Measurements from ENCODE around the gene OPN1SW. TPM values are rescaled to one million over a fixed set of nuclear protein-coding genes. Genes with fewer than 3 reads are reported as not detected.

The OPN1SW gene
- total RNA-seq, 4 donors from 2014 or later: not detected

- TF ChIP-seq, protein P1, sequence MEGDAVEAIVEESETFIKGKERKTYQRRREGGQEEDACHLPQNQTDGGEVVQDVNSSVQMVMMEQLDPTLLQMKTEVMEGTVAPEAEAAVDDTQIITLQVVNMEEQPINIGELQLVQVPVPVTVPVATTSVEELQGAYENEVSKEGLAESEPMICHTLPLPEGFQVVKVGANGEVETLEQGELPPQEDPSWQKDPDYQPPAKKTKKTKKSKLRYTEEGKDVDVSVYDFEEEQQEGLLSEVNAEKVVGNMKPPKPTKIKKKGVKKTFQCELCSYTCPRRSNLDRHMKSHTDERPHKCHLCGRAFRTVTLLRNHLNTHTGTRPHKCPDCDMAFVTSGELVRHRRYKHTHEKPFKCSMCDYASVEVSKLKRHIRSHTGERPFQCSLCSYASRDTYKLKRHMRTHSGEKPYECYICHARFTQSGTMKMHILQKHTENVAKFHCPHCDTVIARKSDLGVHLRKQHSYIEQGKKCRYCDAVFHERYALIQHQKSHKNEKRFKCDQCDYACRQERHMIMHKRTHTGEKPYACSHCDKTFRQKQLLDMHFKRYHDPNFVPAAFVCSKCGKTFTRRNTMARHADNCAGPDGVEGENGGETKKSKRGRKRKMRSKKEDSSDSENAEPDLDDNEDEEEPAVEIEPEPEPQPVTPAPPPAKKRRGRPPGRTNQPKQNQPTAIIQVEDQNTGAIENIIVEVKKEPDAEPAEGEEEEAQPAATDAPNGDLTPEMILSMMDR (IDR thresholded peaks at IDR 0.05): no peak
- TF ChIP-seq POLR2A (IDR thresholded peaks at IDR 0.05): no peak
- Histone ChIP-seq H3K27me3 (no peaks in the 10 kb centered on the region), H3K36me3 (peaks cover 0 to 62% (median 0%) of the 10 kb centered on the region in 3 donors), H3K9me3 (no peaks in the 10 kb centered on the region), H3K4me1 (no peaks in the 10 kb centered on the region), H3K4me3 (no peak overlapping the region), H3K27ac (peak overlapping the region in 1 of 4 donors; percentile 75)
- DNase-seq: no peak
Observed at GRCh38 chr7:128757203-128757602, 18.4 kb downstream of the OPN1SW start.

DNA sequence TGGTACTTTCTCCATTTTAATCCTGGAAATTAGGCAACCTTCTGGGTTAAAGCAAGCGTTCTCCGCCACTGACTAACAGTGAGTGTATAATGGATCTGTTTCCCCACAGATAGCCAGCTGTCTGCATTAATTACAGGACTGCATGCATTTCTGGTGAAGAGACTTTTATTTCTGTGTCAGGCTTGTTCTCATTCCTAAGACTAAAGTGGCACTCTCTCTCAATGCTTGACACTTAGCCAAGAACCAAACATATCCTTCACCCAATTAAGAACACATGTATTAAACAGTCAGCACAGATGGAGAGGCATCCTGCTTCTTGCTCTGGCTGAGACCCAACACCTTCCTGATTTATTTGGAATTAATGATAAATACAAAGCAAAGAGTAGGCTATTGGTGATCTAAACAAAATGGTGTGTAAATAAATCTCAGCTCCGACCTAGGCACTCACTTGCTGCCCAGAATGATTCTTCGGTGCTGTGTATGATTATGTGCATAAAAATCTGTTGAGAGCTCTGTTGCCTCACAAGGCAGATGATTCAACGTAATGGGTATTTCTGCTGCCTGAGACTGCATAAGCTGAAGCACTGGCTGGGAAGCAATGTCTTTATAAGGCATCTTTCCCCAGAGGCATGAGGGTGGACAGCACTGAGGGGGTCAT, 19.6 kb downstream of the OPN1SW start:
- H3K27me3 ChIP-seq: no peaks in the 10 kb centered on the region
- DNase-seq: no peak
- peak overlapping the region in 1 of 4 donors; percentile 75 for H3K27ac ChIP-seq
- peaks cover 0 to 58% (median 0%) of the 10 kb centered on the region in 3 donors for H3K36me3 ChIP-seq
- TF ChIP-seq POLR2A (IDR thresholded peaks at IDR 0.05): no peak
- TF ChIP-seq, protein P1 (IDR thresholded peaks at IDR 0.05): no peak
- no peaks in the 10 kb centered on the region for H3K4me1 ChIP-seq
- no peaks in the 10 kb centered on the region for H3K9me3 ChIP-seq
- H3K4me3 ChIP-seq: no peak overlapping the region

DNA sequence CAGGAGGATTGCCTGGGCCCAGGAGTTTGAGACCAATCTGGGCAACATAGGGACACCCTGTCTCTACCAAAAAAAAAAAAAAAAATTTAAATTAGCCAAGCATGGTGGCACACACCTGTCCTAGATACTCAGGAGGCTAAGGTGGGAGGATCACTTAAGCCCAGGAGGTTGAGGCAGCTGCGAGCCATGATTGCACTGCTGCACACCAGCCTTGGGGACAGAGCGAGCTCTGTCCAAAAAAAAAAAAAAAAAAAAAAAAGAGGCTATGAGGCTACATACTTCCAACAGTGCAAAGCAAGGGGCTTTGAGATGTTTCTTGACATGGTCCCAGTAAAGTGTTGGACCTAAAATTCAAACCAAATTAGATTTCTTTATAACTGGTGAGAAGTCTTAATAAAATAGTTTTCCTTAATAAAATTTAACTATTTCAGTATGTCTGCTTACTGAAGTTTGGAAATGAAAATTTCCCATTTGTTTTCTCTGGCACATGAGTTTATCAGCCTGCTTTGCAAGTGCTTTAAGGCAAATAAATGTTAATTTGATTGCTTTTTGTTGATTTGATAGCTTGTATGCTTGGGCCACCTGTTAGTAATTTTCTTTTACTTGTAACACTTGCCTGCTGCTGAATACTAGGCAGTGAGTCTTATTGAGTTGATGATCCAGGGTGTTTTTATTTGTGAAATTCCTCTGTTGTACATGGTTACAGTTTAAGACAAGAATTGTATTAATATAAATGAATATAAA, 20.3 kb downstream of the OPN1SW start:
- H3K27me3 ChIP-seq: no peaks in the 10 kb centered on the region
- no peaks in the 10 kb centered on the region for H3K9me3 ChIP-seq
- H3K27ac ChIP-seq: peak overlapping the region in 1 of 4 donors; percentile 75
- no peak for TF ChIP-seq POLR2A (IDR thresholded peaks at IDR 0.05)
- TF ChIP-seq, protein P1 (IDR thresholded peaks at IDR 0.05): no peak
- no peak for DNase-seq
- H3K36me3 ChIP-seq: peaks cover 0 to 57% (median 0%) of the 10 kb centered on the region in 3 donors
- no peak overlapping the region for H3K4me3 ChIP-seq
- H3K4me1 ChIP-seq: no peaks in the 10 kb centered on the region

DNA sequence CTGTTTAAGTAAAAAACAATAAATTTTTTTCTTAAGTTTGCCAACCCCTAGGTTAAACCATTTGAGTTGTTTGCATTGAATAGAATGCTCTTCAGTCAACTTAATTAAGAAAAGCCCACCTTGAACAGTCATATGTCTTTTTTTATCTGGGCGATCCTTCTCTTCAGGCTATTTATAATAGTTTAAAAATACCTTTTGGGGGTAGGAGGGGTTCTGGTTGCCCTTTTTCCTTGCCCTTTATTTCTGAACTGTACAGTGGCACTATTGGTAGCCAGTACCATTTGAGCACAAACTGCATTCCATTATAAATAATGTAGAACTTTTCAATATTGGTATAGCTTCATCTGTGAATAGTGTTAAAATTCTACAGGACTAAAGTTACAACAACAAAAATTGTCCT, 23.3 kb downstream of the OPN1SW start:
- Histone ChIP-seq H3K9me3 (no peaks in the 10 kb centered on the region), H3K27me3 (no peaks in the 10 kb centered on the region), H3K4me1 (no peaks in the 10 kb centered on the region), H3K27ac (no peak overlapping the region), H3K36me3 (peaks cover 0 to 53% (median 0%) of the 10 kb centered on the region in 3 donors), H3K4me3 (no peak overlapping the region)
- TF ChIP-seq, protein P1 (IDR thresholded peaks at IDR 0.05): no peak
- TF ChIP-seq POLR2A (IDR thresholded peaks at IDR 0.05): no peak
- no peak for DNase-seq

DNA sequence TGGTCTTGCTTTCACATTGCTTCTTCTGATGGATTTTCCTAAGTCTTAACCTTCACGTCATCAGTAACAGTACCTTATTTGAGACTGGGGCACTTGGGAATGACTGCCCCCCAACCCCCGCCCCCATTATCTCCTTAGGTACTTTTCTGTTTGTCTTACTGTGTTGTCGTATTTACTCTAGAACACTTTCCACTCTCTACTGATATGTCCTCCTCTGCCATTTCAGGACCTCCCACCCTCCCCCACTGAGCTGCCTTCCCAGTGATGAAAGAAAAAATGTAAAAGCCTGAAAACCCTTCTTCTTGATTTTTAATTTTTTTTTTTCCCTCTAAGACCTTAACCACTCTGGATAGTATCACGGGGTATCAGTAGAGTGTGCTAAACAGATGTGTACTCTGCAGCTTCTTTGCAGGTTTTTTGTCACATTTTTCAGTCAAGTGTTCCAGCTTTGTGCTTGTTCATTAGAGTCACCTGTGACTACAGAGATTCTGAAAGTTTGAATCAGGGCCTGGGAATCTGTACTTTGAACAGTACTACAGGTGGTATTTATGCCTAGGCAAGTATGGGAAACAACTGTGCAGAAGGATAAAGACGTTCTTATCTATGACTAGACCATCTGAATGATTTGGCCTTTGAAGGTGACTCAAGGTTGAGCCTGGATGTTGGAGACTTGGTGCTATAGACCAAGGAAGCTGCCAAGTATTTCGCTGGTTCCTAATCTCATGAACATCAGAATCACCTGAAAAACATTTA, 28.1 kb downstream of the OPN1SW start:
- no peak for DNase-seq
- Histone ChIP-seq H3K4me1 (no peaks in the 10 kb centered on the region), H3K27ac (no peak overlapping the region), H3K36me3 (peaks cover 0 to 33% (median 0%) of the 10 kb centered on the region in 3 donors), H3K9me3 (no peaks in the 10 kb centered on the region), H3K4me3 (no peak overlapping the region), H3K27me3 (no peaks in the 10 kb centered on the region)
- TF ChIP-seq POLR2A (IDR thresholded peaks at IDR 0.05): no peak
- TF ChIP-seq, protein P1 (IDR thresholded peaks at IDR 0.05): no peak

Measured in Peyer's patch (tissue), 4 donors.